ENCODE data around the gene OSER1.

DNA sequence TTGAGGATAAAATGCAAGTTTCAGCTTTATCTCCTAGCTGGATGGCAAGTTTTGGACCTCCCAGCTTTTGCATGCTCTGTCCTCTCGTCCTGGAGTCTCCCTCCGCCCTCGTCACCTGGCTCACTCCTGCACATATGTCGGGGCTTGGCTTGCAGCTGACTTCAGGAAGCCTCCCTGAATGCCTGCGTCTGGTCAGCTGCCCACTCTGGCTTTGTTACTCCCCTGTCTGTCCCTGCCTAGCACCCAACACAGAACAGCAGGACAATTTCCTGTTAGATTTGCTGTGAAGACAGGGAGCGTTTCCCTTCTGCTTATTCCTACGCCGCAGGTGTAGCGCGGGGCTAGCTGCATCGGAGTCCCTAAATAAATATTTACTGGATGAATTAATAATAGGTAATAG, 29.0 kb downstream of the OSER1 start:
- TF ChIP-seq POLR2A (IDR thresholded peaks at IDR 0.05), result no peak
- TF ChIP-seq, protein P1, sequence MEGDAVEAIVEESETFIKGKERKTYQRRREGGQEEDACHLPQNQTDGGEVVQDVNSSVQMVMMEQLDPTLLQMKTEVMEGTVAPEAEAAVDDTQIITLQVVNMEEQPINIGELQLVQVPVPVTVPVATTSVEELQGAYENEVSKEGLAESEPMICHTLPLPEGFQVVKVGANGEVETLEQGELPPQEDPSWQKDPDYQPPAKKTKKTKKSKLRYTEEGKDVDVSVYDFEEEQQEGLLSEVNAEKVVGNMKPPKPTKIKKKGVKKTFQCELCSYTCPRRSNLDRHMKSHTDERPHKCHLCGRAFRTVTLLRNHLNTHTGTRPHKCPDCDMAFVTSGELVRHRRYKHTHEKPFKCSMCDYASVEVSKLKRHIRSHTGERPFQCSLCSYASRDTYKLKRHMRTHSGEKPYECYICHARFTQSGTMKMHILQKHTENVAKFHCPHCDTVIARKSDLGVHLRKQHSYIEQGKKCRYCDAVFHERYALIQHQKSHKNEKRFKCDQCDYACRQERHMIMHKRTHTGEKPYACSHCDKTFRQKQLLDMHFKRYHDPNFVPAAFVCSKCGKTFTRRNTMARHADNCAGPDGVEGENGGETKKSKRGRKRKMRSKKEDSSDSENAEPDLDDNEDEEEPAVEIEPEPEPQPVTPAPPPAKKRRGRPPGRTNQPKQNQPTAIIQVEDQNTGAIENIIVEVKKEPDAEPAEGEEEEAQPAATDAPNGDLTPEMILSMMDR (IDR thresholded peaks at IDR 0.05), result no peak
